OCI-LY7 (cell line): Measurements from ENCODE around the gene KIRREL3. TPM values are rescaled to one million over a fixed set of nuclear protein-coding genes. Genes with fewer than 3 reads are reported as not detected.

Experiments
- BruUV-seq: library from RNA; stranded (reverse); fragments of 400-500 nt; replicated peaks from 2 replicates; lab custom pipeline; 2021; lab: Mats Ljungman, UMichigan
- CTCF ChIA-PET: fragments of 300-600 bp; sonication (Branson Sonifier 250); formaldehyde crosslinking; loops from one replicate; lab custom pipeline; 2022; ENCODE audit warnings: antibody characterized with exemption; ENCODE audit not compliant: unreplicated experiment; lab: Charles Lee
- POLR2A ChIA-PET: fragments of 300-600 bp; sonication (Branson Sonifier 250); formaldehyde crosslinking; loops from one replicate; lab custom pipeline; 2022; ENCODE audit warnings: antibody characterized with exemption; lab: Charles Lee
- DNase-seq: peaks from one replicate; pipeline ENCODE4 v3.0.0-alpha.2; 2015; ENCODE audit warnings: low spot score
- H2AFZ ChIP-seq: fragments of 200-600 bp; sonication (generic), shearing (Covaris generic); 2 replicates; pipeline ENCODE4 v1.6.1; 2014; ENCODE audit warnings: mild to moderate bottlenecking, antibody characterized with exemption, low read length, moderate library complexity
- H3K27ac ChIP-seq: fragments of 200-600 bp; sonication (generic); 2 replicates; pipeline ENCODE4 v1.5.1; 2014; ENCODE audit warnings: mixed run types, low read depth, mild to moderate bottlenecking, moderate library complexity, low read length, inconsistent platforms; ENCODE audit not compliant: poor library complexity, severe bottlenecking
- H3K36me3 ChIP-seq: fragments of 200-600 bp; sonication (generic); 2 replicates; pipeline ENCODE4 v1.6.1; 2014; ENCODE audit warnings: mild to moderate bottlenecking, antibody characterized with exemption, low read length, moderate library complexity, mixed read lengths; ENCODE audit not compliant: insufficient read depth
- H3K4me1 ChIP-seq: fragments of 200-600 bp; sonication (generic); 2 replicates; pipeline ENCODE4 v1.5.1; 2014; ENCODE audit warnings: mild to moderate bottlenecking, low read length; ENCODE audit not compliant: insufficient read depth, poor library complexity, severe bottlenecking
- H3K4me2 ChIP-seq: fragments of 200-600 bp; sonication (generic); 2 replicates; pipeline ENCODE4 v1.6.1; 2014; ENCODE audit warnings: mild to moderate bottlenecking, low read length
- H3K4me3 ChIP-seq: fragments of 200-600 bp; sonication (generic); 2 replicates; pipeline ENCODE4 v1.5.1; 2014; ENCODE audit warnings: mild to moderate bottlenecking, low read depth, low read length; ENCODE audit not compliant: poor library complexity, severe bottlenecking
- H3K79me2 ChIP-seq: fragments of 200-600 bp; sonication (generic); 2 replicates; pipeline ENCODE4 v1.6.1; 2016; ENCODE audit warnings: low read depth, mild to moderate bottlenecking, low read length, moderate library complexity, mixed read lengths; ENCODE audit not compliant: insufficient read depth
- H3K9me2 ChIP-seq: fragments of 200-600 bp; sonication (generic); 2 replicates; pipeline ENCODE4 v1.6.1; 2016; ENCODE audit warnings: mild to moderate bottlenecking, low read length, mixed read lengths; ENCODE audit not compliant: insufficient read depth
- H3K9me3 ChIP-seq: fragments of 200-600 bp; sonication (generic); 2 replicates; pipeline ENCODE4 v1.6.1; 2014; ENCODE audit warnings: mild to moderate bottlenecking, mixed run types, low read length, mixed read lengths
- H4K20me1 ChIP-seq: fragments of 200-600 bp; sonication (generic); 2 replicates; pipeline ENCODE4 v1.6.1; 2014; ENCODE audit warnings: mild to moderate bottlenecking, antibody characterized with exemption, low read length, moderate library complexity, mixed read lengths; ENCODE audit not compliant: insufficient read depth
- CTCF ChIP-seq: fragments of 200-600 bp; sonication (generic); conservative IDR thresholded peaks from 2 replicates; pipeline ENCODE4 v1.5.1; 2014; ENCODE audit warnings: mild to moderate bottlenecking, antibody characterized with exemption, low read length, moderate library complexity, mixed read lengths
- EZH2phosphoT487 ChIP-seq: fragments of 200-600 bp; sonication (generic); IDR thresholded peaks from 2 replicates; pipeline ENCODE4 v1.6.1; 2018; ENCODE audit warnings: low read depth, borderline replicate concordance, mild to moderate bottlenecking, mixed run types, antibody characterized with exemption, low read length, moderate library complexity, mixed read lengths
- intact Hi-C: fragments of 100-400 bp; cut with micrococcal nuclease; formaldehyde crosslinking; loops from one replicate; pipeline ENCODE4 v1.10.0; 2022; ENCODE audit not compliant: unreplicated experiment
- total RNA-seq, 2 experiments: library from RNA; depleted of rRNA in 1 of 2; stranded (reverse); fragments of >200 nt in 1 of 2; shearing (Covaris generic) in 1 of 2; gene quantifications; 2 replicates each; pipeline ENCODE4 v1.2.3, GENCODE V29; 2014 to 2022

Gene KIRREL3
- total RNA-seq, 2 experiments from 2014 or later: not detected

DNA sequence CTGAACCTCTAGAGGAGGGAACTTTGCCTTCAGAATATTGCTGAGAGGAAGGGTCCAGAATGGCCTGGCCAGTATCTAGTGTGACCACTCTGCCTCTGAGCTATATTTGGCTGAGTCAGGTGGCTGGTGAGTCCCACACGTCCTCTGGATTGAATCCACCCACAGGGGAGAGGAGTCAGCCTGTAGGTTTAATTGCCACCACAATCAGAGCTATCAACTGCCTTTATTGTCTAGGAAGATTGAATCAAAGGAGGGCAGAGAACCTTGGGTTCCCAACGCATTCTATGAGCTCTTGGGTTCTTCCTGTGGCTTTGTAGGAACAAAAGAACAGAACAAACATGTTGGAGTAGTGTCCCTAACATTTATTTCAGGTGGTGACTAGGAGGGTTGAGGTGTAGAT lies 577.4 kb downstream of the KIRREL3 start:
- TF ChIP-seq CTCF: no peak
- Histone ChIP-seq H3K9me3 (no peaks in the 10 kb centered on the region), H3K4me3 (no peak overlapping the region), H3K9me2 (no peaks in the 10 kb centered on the region), H3K27ac (no peak overlapping the region), H3K79me2 (no peaks in the 10 kb centered on the region), H3K4me2 (no peak overlapping the region), H2AFZ (no peak overlapping the region), H3K36me3 (no peaks in the 10 kb centered on the region; the same call in 1 of the 2 replicates), H4K20me1 (no peaks in the 10 kb centered on the region), H3K4me1 (peaks cover 59% of the 10 kb centered on the region)
- DNase-seq: no peak
- ChIA-PET CTCF (no interaction called here), POLR2A (interaction anchor here (0.6 kb wide), 1 partner anchor 103 kb away, joined by 3 read pairs; no protein-coding TSS in a partner anchor)
- no TSS peak for BruUV-seq
- intact Hi-C loops: no loop called here

DNA sequence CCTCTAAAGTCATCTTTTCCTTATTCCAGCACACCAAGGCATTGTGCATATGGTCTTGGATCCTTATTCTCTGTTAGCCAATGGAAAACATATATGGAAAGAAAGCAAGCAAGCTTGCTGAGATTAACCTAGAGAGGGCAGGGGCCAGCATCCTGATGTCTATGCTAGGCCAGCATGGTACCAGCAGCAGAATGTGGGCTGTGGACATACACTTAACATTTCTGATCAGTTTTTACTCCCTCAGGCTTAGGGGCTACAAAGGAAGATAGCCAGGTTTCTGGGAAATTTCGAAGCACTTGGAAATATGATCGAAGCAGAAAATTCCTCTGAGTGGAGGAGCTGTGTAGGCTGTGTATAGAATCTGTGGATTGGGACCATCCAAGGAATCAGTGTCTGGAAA lies 578.1 kb downstream of the KIRREL3 start:
- Histone ChIP-seq H3K4me1 (peaks cover 56% of the 10 kb centered on the region), H3K27ac (no peak overlapping the region), H3K36me3 (no peaks in the 10 kb centered on the region; the same call in 1 of the 2 replicates), H3K4me2 (no peak overlapping the region), H3K9me3 (no peaks in the 10 kb centered on the region), H3K9me2 (no peaks in the 10 kb centered on the region), H4K20me1 (no peaks in the 10 kb centered on the region), H3K79me2 (no peaks in the 10 kb centered on the region), H2AFZ (no peak overlapping the region), H3K4me3 (no peak overlapping the region)
- CTCF ChIA-PET: no interaction called here
- TF ChIP-seq CTCF (no peak), EZH2phosphoT487 (no peak)
- DNase-seq: no peak
- intact Hi-C loops: no loop called here
- POLR2A ChIA-PET: no interaction called here
- BruUV-seq: no TSS peak

DNA sequence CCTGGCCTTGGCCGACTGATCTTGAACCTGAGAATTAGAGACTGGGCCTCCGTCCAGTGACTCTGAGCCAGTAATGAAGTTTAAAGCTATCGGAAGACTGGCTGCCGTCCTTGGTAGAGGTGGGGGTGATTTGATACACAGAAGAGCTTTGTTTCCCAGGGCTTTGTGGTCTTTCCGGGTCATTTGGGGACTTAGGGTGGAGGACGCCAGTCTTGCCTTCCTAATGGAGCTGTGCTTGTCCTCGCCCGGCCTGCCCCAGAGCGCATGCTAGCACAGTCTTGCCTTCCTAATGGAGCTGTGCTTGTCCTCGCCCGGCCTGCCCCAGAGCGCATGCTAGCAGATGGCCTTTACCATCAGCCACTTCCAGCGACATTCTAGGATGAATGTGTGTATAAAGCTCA lies 579.3 kb downstream of the KIRREL3 start:
- intact Hi-C loops: loop anchor here (2.0 kb wide), 2 partner anchors 66 to 116 kb away; partner anchors contain the start of genes DCPS and ST3GAL4
- Histone ChIP-seq H3K36me3 (no peaks in the 10 kb centered on the region; the same call in 1 of the 2 replicates), H3K4me1 (peaks cover 49% of the 10 kb centered on the region), H3K79me2 (no peaks in the 10 kb centered on the region), H3K4me3 (no peak overlapping the region), H4K20me1 (no peaks in the 10 kb centered on the region), H3K27ac (peak overlapping the region; percentile 82), H2AFZ (peak overlapping the region; percentile 10; the same call in 1 of the 2 replicates), H3K4me2 (peak overlapping the region; percentile 80), H3K9me3 (no peaks in the 10 kb centered on the region), H3K9me2 (no peaks in the 10 kb centered on the region)
- BruUV-seq: no TSS peak
- no peak for DNase-seq
- ChIA-PET POLR2A (interaction anchor here (0.6 to 2.7 kb wide), 5 partner anchors 10 to 1156 kb away, joined by 3 to 10 read pairs (median 8); no protein-coding TSS in a partner anchor), CTCF (no interaction called here)
- TF ChIP-seq EZH2phosphoT487 (no peak), CTCF (no peak)
